Measurements from ENCODE around the gene ZACN.
"Not testable (repeated sequence)": the region's sequence is repeated elsewhere in the genome, so short reads cannot be mapped to it uniquely, and the experiment has no call there.

The ZACN gene

GRCh38 chr17:76078860-76079534, at the start of gene ZACN:
TSS of gene ZACN (plus strand) at chr17:76079182. CDS start at chr17:76079265, 83 bp downstream.
- DNase-seq (ENCODE audit: low spot score) (no peak), FAIRE-seq (no peak)

- FAIRE-seq (no peak), DNase-seq (ENCODE audit: low spot score) (no peak)
These were observed 46.8 kb upstream of the ZACN start for GRCh38 chr17:76032073-76032779.

- DNase-seq (ENCODE audit: low spot score): no peak
- FAIRE-seq: no peak
These were observed 46.2 kb upstream of the ZACN start for GRCh38 chr17:76032780-76033108.

DNA sequence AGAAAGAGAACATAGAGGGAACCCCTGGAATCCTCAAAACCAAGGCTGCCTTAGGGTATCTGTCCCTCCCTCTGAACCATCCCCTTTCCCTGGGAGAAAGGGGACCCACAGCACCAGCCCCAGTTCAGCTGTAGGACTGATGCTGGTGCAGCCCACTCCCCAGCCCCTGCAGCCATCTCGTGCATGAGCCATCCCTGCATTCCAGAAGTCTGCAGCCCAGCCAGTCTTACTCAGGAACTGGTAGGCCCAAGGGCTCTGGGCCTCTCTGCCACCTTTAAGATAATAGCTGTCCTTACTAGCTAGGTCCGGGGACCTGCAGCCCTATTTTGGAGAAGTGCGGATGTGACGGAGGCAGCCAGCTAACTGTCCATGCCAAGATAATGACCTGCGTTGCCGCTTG, 45.8 kb upstream of the ZACN start:
- DNase-seq (ENCODE audit: low spot score): no peak
- no peak for FAIRE-seq

DNA sequence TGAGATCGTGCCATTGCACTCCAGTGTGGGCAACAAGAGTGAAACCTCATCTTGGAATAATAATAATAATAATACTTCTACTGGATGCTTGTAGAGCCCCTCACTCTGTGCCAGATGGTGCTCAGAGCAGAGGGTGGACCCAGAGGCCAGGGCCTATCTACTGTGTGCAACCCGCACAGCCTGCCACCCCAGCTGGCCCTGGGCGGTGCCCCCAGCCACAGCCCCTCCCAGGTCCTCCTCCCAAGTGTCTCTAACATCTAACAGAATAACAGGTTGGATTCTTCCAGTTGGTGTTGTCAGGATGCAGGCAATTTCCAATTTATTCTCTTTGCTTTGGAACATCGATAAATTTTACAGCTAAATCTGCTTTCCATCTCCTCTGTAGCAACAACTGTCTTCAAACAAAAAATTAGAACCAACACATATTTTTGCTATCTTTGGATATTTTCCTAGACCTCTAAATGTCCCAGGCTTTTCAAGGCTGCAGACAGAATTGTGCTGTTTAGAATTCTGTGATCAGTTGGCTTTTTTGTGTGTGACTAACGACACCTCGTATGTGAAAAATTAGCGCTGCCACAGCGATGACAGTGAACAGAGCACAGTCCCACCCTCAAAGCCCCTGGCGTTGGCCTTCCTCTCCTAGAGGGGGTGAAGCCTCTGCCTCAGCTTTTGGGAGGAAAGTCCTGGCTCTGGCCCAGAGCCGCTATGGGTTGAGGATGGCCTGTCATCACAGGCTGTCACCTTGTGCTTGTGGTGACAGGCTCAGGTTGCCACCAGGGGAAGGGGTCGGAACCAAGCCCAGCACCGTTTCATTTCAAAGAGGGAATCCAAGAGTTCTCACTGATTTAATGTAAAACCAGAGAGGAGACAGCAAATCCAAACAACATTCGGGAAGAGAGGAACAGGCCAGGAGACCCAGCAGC, 44.3 kb upstream of the ZACN start:
- FAIRE-seq (no peak), DNase-seq (ENCODE audit: low spot score) (no peak)

DNA sequence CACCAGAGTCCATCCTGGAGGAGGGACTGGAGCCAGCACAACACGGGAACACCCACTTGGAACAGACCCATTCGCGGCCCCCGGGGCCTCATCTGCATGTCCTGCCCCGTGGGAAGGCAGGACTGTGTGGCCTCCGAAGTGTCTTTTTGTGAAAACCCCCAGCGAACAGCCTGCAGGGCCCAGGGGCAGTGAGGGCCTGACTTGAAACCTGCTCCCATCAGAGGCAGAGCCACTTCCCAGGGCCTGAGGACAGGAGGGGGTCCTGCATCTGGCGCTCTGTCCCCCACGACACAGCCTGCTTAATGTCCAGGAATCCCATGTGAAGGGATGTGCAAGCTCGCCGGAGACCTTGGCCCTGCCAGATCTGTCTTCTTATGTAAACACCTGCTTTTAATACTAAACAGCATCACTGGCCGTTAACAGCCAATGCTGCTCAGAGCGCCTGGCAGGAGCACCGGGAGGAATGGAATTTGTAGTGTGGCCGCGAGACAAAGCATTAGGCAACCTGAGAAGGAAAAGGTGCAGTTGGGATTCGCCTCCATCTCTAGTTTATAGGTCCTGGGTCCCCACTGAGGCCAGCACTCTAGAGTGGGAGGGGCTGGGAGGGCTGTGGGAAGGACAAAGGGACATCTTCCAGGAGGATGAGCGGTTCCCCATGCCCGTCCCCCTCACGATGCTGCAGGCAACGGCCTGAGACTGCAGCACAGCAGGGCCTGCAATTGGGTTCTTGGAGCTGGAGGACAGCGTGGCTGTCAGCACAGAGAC, 42.3 kb upstream of the ZACN start:
- FAIRE-seq: no peak

DNA sequence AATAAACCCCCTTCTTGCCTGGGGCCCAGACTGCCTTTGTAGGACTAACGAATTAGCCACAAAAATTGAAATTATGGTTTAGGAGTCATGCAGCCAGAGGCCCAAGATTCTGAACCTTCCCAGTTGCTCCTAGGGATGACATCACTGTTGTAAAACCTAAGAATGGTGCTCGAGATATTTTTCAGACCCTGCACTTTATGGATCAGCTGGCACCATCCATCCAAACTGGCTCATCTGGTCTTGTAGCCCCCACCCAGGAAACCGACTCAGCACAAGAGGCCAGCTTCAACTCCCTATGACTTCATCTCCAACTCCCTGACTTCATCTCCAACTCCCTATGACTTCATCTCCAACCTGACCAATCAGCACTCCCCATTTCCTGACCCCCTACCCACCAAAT, 40.9 kb upstream of the ZACN start:
- FAIRE-seq: no peak
- DNase-seq (ENCODE audit: low spot score): no peak

More for the DNA sequence above, 42.3 kb upstream of the ZACN start:
- no peak for DNase-seq (ENCODE audit: low spot score)

GRCh38 chr17:76039121-76039520, 39.9 kb upstream of the ZACN start:
- FAIRE-seq (no peak), DNase-seq (ENCODE audit: low spot score) (no peak)

GRCh38 chr17:76040376-76040775, 38.6 kb upstream of the ZACN start:
- DNase-seq (ENCODE audit: low spot score): no peak
- FAIRE-seq: no peak

DNA sequence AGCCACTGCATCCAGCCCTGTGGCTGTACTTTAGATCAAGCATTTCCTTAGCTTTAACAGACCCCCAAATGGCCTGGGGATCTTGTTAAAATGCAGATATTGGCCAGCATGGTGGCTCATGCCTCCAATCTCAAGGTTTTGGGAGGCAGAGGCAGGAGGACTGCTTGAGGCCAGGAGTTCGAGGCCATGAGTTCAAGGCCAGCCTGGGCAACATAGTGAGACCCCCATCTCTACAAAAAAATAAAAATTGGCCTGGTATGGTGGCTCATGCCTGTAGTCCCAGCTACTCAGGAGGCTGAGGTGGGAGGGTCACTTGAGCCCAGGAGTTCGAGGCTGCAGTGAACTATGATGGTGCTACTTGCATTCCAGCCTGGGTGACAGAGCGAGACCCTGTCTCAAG, 36.1 kb upstream of the ZACN start:
- FAIRE-seq; DNase-seq (ENCODE audit: low spot score): not testable (repeated sequence)

DNA sequence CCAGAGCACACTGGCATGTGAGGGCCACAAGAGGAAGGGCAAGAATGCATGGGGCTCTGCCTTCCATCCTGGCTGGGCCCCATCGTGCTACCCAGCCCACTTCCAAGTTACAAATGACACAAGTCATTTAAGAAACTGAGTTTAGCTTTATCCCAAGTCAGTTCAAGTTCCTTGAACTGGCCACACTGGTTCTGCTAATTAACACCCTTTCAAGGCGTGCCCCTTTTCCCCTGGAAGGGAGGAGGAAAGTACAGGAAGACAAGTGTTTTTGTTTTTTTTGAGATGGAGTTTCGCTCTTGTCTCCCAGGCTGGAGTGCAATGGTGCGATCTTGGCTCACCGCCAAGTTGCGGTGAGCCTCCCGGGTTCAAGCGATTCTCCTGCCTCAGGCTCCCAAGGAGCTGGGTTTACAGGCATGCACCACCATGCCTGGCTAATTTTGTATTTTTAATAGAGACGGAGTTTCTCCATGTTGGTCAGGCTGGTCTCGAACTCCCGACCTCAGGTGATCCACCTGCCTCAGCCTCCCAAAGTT, 34.4 kb upstream of the ZACN start:
- not testable (repeated sequence) for DNase-seq (ENCODE audit: low spot score); FAIRE-seq

GRCh38 chr17:76046064-76046463, 32.9 kb upstream of the ZACN start:
- DNase-seq (ENCODE audit: low spot score) (no peak), FAIRE-seq (no peak)

DNA sequence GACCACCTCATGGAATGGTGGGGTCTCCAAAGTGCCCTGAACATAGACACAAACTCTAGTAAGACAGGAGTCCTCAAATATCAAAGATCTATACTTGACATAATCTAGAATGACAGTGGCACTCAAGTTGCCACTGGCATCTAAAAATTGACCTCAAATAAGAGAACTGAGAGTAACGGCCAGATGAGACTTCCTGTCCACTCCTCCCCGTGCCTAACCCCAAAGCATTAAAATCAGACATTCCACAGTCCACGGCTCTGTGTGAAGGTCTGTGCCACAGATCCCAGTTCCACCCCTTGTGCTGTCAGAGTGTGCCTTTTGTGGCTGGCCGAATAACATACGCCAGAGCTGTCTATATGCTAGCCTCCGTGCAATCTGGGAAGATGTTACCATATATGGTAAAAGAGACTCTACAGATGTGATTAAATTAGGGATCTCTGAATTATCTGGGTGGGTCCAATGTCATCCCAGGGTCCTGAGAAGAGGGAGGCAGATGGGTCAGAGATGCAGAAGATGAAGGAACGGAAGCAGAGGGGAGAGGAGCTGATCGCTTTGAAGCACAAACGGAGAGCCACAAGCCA, 30.9 kb upstream of the ZACN start:
- FAIRE-seq (no peak), DNase-seq (ENCODE audit: low spot score) (no peak)

- no peak for FAIRE-seq
- peak; percentile 71 for DNase-seq (ENCODE audit: low spot score)
These were observed 30.3 kb upstream of the ZACN start for GRCh38 chr17:76048711-76049110.

- DNase-seq (ENCODE audit: low spot score) (no peak), FAIRE-seq (no peak)
These were observed 29.7 kb upstream of the ZACN start for GRCh38 chr17:76049239-76049638.

DNA sequence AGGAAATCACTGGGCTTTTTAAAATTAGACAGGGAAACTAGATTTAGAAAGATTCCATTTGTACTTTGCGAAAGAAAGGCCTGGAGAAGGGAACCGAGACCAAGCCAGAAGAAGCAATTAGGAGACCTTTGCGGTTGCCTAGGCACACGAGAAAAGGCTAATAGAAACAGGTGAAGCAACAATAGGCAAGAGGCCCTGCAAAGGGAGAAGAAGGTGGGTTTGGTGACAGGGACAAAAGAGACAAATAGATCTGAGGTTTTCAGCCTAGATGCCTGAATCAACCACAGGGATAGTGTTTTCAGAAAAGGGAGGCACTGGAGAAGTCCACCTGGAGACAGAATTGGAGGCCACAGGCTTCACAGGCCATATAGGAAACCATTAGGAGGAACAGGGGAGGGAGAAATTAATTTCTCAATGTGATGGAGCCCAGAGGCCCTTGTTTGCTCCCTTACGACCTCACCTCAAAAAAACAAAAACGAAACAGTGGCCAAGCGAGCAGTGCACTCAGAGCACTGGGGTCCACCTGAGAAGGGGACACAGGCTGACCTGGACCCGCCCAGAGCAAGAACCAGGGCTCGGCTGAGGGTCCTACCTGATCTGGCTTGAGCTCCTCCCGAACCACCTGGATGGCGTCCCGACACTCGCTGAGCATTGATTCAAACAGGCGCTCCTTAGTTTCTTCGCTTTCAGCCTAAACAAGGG, 29.0 kb upstream of the ZACN start:
- FAIRE-seq (no peak), DNase-seq (ENCODE audit: low spot score) (no peak)

DNA sequence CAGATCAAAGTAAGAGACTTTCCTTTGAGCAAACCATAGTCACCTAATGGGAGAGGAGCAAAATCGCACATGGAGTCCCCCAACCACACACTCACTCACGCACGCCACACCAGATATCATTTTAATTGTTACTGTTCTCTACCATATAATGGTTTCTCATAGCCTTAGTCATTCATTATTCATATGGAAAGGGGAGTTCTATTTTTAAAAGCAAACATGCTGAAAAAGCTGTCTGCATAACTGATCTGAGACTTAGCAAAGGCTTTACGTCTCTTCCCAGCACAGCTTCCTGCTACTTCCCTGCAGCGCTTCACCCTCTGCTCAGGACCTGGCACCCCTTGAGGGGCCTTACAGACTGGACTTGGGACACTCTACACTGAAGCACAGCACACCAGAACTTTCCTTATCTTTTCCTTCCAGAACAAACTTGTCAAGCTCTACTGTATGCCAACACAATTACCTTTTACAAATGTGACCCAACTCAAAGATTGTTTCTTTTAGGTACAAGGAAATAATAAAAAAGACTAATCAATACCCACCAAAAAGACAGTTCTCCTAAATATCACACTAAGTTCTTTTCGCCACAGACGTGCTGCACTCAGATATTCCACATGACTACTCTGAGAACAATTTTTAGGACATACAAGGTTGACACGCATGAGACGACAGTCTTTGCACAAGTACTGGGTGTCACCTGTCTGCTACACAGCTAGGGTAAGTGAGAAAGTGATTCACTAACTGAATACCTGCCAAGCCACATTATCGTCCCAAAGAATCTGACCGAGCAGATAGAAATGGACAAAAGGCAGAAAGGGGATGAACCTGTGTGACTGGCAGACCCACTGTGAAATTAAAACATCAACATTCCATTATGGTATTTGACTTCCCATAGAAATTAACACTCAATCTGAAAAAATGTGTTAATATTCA, 28.2 kb upstream of the ZACN start:
- FAIRE-seq (peak; percentile 77), DNase-seq (ENCODE audit: low spot score) (peak; percentile 84)

GRCh38 chr17:76051561-76051960, 27.4 kb upstream of the ZACN start:
- no peak for FAIRE-seq

More at GRCh38 chr17:76051561-76051960, 27.4 kb upstream of the ZACN start:
- peak; percentile 11 for DNase-seq (ENCODE audit: low spot score)
